ENCODE data around the gene SBF2.

DNA sequence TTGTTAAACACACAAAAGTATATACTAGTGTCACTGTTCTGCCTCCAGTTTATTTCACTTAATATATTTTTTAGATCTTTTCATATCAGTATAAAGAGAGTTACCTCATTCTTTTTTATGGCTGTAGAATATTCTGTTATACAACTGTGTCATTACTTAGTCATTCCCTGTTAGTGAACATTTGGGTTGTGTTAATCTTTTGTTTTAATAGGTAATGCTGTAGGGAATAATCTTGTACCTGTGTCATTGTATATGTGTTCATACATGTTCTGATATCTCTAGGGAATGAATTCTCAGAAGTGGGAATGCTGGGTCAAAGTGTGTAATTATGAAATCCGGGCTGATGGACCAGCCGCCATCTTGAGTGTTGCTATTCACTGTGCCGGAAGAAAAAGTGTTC lies 558.8 kb downstream of the SBF2 start:
- TF ChIP-seq GATA2 (IDR thresholded peaks at IDR 0.05; ENCODE audit: low read depth, low read length), result no peak
- no peak for TF ChIP-seq GATA3 (IDR thresholded peaks at IDR 0.05; ENCODE audit: low read depth, low read length)

Data from SH-SY5Y (cell line).